Measurements from ENCODE around the gene BPGM.
A peak's percentile ranks its signal among the peaks of the same experiment; 100 is the strongest.
"Not testable (repeated sequence)": the region's sequence is repeated elsewhere in the genome, so short reads cannot be mapped to it uniquely, and the experiment has no call there.

Gene BPGM

GRCh38 chr7:134632937-134633540 is 13.6 kb upstream of the BPGM start:
- peak; percentile 19 to 37 for DNase-seq

DNA sequence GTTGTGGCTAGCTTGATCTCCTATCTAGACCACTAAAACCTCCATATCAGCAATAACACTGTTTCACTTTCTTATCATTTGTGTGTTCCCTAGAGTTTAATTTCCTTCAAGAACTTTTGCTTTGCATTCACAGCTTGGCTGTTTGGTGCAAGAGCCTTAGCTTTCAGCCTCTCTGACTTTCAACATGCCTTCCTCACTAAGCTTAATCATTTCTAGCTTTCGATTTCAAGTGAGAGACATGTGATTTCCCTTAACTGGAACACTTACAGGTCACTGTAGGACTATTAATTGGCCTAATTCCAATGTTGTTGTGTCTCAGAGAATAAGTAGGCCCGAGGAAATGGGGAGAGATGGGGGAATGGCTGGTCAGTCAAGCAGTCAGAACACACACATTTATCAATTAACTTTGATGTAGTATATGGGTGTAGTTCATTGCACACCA is 10.6 kb upstream of the BPGM start:
- no peak for DNase-seq

- no peak for DNase-seq
Measured at GRCh38 chr7:134637441-134637840, 9.2 kb upstream of the BPGM start.

DNA sequence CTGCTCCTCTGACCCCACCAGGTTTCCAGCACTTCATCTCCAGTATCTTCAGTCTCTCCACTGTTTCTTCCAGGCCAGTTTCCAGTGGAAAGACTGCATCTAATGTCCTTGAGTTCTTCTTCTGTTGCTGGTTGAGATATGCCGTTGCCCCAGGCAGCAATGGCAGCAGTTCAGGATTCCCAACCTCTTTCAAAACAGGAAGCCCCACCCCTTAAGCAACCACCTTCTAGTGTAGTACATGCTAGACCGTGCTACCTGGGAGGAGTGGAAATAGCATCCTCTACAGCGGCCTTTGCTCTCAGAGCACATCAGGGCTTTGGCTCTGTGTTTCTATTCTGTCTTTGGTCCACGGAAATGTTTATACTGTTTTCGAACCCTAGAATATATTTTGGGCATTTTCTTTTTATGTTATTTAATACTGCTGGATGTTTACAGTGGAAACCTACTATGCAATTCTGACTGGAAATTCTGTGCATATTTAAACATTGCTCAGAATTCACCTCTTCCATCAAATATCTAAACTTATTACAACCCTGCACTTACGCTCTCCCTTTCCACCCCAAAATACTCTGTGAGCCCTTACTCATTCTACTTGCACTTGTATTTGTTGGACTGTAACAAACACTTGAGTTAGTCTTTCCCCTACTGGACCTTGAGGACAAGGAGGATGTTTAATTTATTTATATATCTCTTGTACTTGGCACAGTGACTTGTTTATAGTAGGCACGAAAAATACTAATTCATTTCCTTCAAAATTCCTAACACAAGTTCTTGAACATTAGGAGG is 8.5 kb upstream of the BPGM start:
- DNase-seq, result no peak

DNA sequence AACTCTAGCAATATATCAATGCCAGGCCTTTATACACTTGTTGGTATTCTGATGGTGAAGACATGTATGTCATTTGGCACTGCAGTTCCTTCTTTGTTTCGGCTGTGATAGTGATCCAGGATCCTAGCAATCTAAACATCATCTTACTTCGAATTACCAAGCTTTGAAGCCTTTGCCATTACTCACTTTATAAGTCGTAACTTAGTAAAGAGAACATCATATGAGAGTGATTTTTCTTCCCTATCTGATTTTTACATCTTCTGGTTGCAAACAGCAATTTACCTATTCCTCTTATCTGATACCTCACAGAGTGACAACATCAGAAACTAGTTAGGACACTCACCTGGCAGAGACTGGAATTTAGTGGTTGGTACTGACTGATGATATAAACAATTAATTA is 7.6 kb upstream of the BPGM start:
- no peak for DNase-seq

DNA sequence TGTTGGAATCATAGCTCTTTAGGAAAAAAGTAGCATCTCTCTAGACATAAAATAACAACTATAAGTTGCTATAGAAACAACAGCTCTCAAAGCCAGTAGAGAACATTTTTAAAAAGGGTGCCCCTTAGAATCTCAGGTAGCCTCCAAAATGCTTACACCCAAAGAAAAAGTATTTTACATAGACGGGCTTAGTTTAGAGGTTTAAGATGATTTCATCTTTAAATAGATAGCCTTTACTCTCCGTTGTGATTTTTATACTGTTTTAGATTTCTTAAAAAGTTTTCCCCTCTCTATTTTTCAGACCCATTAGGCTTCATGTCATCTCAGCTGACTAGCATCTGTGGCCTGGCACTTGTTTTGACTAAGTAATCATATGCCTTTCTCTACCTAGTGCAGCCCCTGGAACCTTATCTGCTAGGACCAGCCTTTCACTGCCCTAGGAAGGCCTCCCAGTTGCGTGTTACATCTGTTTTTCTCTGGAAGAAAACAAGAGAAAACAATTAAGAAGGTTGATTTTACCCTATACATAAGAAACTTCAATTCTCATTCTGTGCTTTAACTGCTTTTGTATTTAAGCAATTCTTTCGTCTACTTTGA is 6.9 kb upstream of the BPGM start:
- DNase-seq, result no peak

- DNase-seq, result no peak
Measured at GRCh38 chr7:134640842-134641715, 5.6 kb upstream of the BPGM start.

- DNase-seq, result not testable (repeated sequence)
Measured at GRCh38 chr7:134641981-134642380, 4.7 kb upstream of the BPGM start.

GRCh38 chr7:134643131-134643530 is 3.5 kb upstream of the BPGM start:
- no peak for DNase-seq

GRCh38 chr7:134645478-134645877 is 1.2 kb upstream of the BPGM start:
- no peak for DNase-seq

- DNase-seq, result peak in 1 of 2 experiments; percentile 25
Measured at GRCh38 chr7:134645935-134646334, 718 bp upstream of the BPGM start.

- no peak for DNase-seq
Measured at GRCh38 chr7:134648456-134648855, 1.8 kb downstream of the BPGM start.

GRCh38 chr7:134649226-134649775 is 2.6 kb downstream of the BPGM start:
- no peak for DNase-seq

DNA sequence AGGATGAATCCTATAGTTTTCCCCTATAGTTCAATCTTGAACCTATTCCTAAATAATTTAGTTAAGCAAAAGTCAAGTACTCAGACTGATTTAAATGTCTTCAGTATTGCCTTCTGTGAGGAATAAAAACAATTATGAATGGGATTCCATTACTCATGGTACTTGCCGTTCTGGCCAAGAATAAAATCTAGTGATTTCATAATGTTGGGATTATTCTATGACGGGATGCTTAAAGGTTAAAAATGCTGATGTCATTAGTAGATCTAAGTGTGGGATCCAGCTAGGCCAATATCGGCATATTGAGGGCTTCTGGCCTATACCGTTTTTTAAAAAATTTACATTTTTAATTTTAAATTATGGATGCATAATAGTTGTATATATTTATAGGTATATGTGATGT is 5.3 kb downstream of the BPGM start:
- no peak for DNase-seq

DNA sequence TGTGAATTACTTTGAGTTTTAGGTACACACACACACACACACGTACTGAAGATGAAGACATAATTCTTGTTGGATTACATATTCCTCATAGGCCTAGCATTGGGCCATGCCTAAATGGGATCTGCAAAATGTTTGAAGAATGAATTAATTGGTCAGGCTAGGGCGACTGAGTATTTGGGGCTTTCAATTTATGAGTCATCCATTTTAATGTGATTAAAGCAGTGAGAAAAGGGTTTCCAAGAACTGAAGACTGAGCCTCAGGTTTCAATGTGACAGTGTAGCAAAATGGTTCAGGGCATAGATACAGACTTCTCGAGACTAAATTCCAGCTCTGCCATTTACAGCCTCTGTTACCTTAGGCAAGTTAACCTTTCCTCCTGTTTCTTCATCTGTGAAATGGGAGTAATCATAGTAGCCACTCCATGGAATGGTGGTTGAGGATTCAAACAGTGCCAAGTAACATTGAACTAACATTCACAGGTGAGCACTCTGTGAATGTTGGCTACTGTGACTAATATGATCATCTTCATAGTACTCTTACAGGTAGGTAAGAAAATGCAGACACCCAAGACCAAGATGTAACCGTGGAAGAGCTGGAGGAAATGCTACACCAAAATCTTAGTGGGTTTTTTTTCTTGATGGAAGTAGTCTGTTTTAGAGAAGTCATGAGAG is 7.6 kb downstream of the BPGM start:
- DNase-seq, result no peak

DNA sequence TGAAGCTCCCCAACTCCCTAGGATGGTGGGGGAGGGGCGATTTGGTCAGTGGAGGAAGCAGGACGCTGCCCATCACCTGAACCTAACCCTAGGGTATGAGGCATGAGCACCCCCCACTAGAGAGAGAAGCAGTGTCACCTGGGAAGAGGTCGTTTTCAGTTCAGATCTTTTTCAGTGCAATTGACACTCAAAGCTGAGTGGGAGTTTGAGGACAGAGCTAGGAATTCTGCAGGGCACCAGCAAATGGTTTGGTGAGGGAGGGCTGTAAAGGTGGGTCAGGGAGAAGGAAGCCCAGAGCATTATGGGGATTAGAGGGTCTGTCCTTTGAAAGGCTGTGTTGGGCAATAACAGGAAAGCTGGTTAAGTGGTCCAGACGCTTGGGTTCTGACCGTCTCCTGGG is 10.9 kb downstream of the BPGM start:
- no peak for DNase-seq

GRCh38 chr7:134660242-134660785 is 13.7 kb downstream of the BPGM start:
- DNase-seq, result no peak

- DNase-seq, result no peak
Measured at GRCh38 chr7:134660961-134661376, 14.3 kb downstream of the BPGM start.

DNA sequence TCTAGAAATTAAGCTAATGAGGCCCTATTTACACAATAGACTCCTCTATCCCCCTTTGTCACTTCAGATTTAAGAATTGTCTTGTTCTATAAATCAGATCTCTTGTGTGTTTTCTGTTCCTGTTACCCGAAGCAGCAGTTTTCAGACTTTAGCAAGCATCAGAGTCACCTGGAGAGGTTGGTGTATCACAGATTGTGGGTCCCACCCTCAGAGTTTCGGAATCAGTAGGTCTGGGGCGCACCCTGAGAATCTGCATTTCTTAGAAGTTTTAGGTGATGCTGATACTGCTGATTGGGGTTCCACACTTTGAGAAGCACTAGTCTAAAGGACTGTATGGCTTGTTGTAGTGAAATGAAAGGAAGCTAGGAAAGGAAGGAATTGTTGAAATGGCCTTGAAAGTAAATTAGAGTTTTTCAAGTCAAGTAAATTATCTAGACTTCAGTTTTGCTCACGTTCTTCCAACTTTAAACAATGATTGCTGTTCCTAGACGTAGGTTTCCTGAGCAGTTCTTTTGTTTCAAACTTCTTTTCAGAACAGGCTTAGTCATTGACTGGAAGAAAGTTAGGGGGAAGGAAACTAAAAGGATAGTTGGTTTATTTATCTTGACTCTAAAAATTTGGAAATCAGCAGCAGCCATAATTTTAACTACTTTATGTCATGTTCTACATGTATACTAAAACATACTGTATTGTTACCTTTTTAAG is 15.7 kb downstream of the BPGM start:
- DNase-seq, result no peak

DNA sequence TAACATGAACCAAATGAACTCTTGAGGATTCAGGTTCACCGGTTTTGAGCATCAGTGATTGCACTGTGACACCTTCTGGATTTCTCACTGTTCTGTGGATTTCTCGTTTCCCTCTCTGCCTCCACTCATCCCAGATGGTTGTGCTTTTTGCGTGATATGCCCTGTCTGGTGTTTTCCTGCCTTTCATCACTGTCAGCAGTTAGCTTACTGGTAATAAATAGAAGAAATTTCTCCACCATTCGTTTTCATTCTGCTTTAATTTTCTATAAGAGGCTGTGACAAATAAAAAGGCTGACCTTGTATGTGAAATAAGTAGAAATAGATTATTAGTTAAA is 16.2 kb downstream of the BPGM start:
- no peak for DNase-seq

DNA sequence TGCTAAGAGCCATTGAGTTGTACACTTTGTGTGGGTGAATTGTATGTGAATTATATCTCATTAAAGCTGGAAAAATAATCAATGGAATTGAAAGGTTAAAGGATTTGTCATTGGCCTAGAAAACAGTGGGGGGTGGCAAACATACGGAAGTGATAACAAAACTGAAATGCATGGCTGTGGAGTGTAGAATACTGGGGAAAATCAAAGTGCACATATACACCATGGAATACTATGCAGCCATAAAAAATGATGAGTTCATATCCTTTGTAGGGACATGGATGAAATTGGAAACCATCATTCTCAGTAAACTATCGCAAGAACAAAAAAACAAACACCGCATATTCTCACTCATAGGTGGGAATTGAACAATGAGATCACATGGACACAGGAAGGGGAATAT is 18.4 kb downstream of the BPGM start:
- DNase-seq, result not testable (repeated sequence)

- DNase-seq, result no peak
Measured at GRCh38 chr7:134667899-134668298, 21.2 kb downstream of the BPGM start.
